IMR-90 (cell line): ENCODE measurements around the gene IFITM10. TPM values are rescaled to one million over a fixed set of nuclear protein-coding genes. Genes with fewer than 3 reads are reported as not detected.

Experiments used
- ATAC-seq: fragments of 200-7000 bp; cut with Tn5 transposase; 2 replicates; pipeline ENCODE4 v1.9.1; 2020; ENCODE audit warnings: low read depth, mild to moderate bottlenecking, moderate library complexity
- BruUV-seq: library from RNA; stranded (reverse); fragments of 400-500 nt; replicated peaks from 2 replicates; lab custom pipeline; 2021; lab: Mats Ljungman, UMichigan
- CTCF ChIA-PET: fragments of 300-600 bp; formaldehyde crosslinking; extraction: SDS; loops from one replicate; lab custom pipeline; 2021; ENCODE audit warnings: antibody characterized with exemption; lab: Yijun Ruan, JAX
- POLR2A ChIA-PET: fragments of 300-600 bp; sonication (Branson Sonifier 250); formaldehyde crosslinking; loops from one replicate; lab custom pipeline; 2022; ENCODE audit warnings: antibody characterized with exemption; ENCODE audit not compliant: unreplicated experiment; lab: Charles Lee
- DNase-seq: peaks from one replicate; pipeline ENCODE4 v3.0.0; 2013
- H2AFZ ChIP-seq: replicated peaks from 2 replicates; pipeline ENCODE3; 2013; ENCODE audit warnings: low read length, mild to moderate bottlenecking; ENCODE audit not compliant: poor library complexity
- H2AK5ac ChIP-seq: 2 replicates; pipeline ENCODE4 v1.6.1; 2013; ENCODE audit warnings: low read depth, low read length, inconsistent platforms
- H2AK9ac ChIP-seq: replicated peaks from 2 replicates; pipeline ENCODE3; 2013; ENCODE audit warnings: mild to moderate bottlenecking, low read depth, low read length, moderate library complexity; ENCODE audit not compliant: poor library complexity
- H2BK120ac ChIP-seq: 2 replicates; pipeline ENCODE4 v1.6.1; 2013; ENCODE audit warnings: low read depth, low read length, inconsistent platforms
- H2BK15ac ChIP-seq: 3 replicates; pipeline ENCODE4 v1.6.1; 2013; ENCODE audit warnings: low read depth, low read length, inconsistent platforms
- H2BK20ac ChIP-seq: 2 replicates; pipeline ENCODE4 v1.6.1; 2013; ENCODE audit warnings: low read depth, mild to moderate bottlenecking, inconsistent platforms, low read length, moderate library complexity
- H2BK5ac ChIP-seq: 2 replicates; pipeline ENCODE4 v1.6.1; 2013; ENCODE audit warnings: mild to moderate bottlenecking, low read depth, low read length, inconsistent platforms; ENCODE audit not compliant: poor library complexity, severe bottlenecking
- H3K14ac ChIP-seq: replicated peaks from 2 replicates; pipeline ENCODE4 v1.6.1; 2013; ENCODE audit warnings: low read depth, low read length, inconsistent platforms
- H3K18ac ChIP-seq: 2 replicates; pipeline ENCODE4 v1.6.1; 2013; ENCODE audit warnings: low read depth, low read length, control low read depth
- H3K23ac ChIP-seq: 2 replicates; pipeline ENCODE4 v1.6.1; 2013; ENCODE audit warnings: low read depth, low read length, inconsistent platforms
- H3K27ac ChIP-seq: 2 replicates; pipeline ENCODE4 v1.5.1; 2013; ENCODE audit warnings: mild to moderate bottlenecking, control low read depth, low read length; ENCODE audit not compliant: insufficient read depth
- H3K27me3 ChIP-seq: 2 replicates; pipeline ENCODE4 v1.6.1; 2013; ENCODE audit warnings: low read length; ENCODE audit not compliant: control insufficient read depth, insufficient read depth
- H3K36me3 ChIP-seq: 2 replicates; pipeline ENCODE4 v1.6.1; 2013; ENCODE audit warnings: low read length, mixed read lengths; ENCODE audit not compliant: control insufficient read depth, insufficient read depth
- H3K4ac ChIP-seq: 2 replicates; pipeline ENCODE4 v1.6.1; 2013; ENCODE audit warnings: low read depth, low read length, inconsistent platforms
- H3K4me1 ChIP-seq: 2 replicates; pipeline ENCODE4 v1.6.1; 2013; ENCODE audit warnings: low read length, mixed read lengths; ENCODE audit not compliant: control insufficient read depth, insufficient read depth
- H3K4me2 ChIP-seq: 2 replicates; pipeline ENCODE4 v1.6.1; 2013; ENCODE audit warnings: low read depth, mild to moderate bottlenecking, control low read depth, low read length, moderate library complexity
- H3K4me3 ChIP-seq: 2 replicates; pipeline ENCODE4 v1.5.1; 2013; ENCODE audit warnings: low read depth, mild to moderate bottlenecking, control low read depth, low read length, moderate library complexity; ENCODE audit not compliant: insufficient read depth
- H3K56ac ChIP-seq: 2 replicates; pipeline ENCODE4 v1.6.1; 2013; ENCODE audit warnings: low read length, inconsistent platforms; ENCODE audit not compliant: insufficient read depth; ENCODE audit errors: extremely low read depth
- H3K79me1 ChIP-seq, 2 experiments: 2 replicates each; pipeline ENCODE4 v1.6.1; 2013; ENCODE audit warnings: low read length in 2 of 2, inconsistent platforms in 1 of 2, low read depth in 1 of 2
- H3K9ac ChIP-seq: 2 replicates; pipeline ENCODE4 v1.6.1; 2013; ENCODE audit warnings: low read depth, low read length, control low read depth
- H3K9me1 ChIP-seq: 2 replicates; pipeline ENCODE4 v1.6.1; 2013; ENCODE audit warnings: low read length, inconsistent platforms; ENCODE audit not compliant: insufficient read depth
- H3K9me3 ChIP-seq: 2 replicates; pipeline ENCODE4 v1.6.1; 2013; ENCODE audit warnings: low read length; ENCODE audit not compliant: control insufficient read depth, insufficient read depth
- H4K20me1 ChIP-seq: 2 replicates; pipeline ENCODE4 v1.6.1; 2013; ENCODE audit warnings: low read length, inconsistent platforms; ENCODE audit not compliant: insufficient read depth
- H4K5ac ChIP-seq: 2 replicates; pipeline ENCODE4 v1.6.1; 2013; ENCODE audit warnings: mild to moderate bottlenecking, low read depth, low read length, control low read depth
- H4K8ac ChIP-seq, 2 experiments: 2 replicates each; pipeline ENCODE4 v1.6.1; 2013; ENCODE audit warnings: low read depth in 2 of 2, low read length in 2 of 2, control low read depth in 1 of 2, inconsistent platforms in 1 of 2
- H4K91ac ChIP-seq: 2 replicates; pipeline ENCODE4 v1.6.1; 2013; ENCODE audit warnings: low read depth, low read length, inconsistent platforms; ENCODE audit not compliant: insufficient read depth
- CEBPB ChIP-seq: IDR thresholded peaks from 2 replicates; pipeline ENCODE4 v1.6.1; 2012; ENCODE audit warnings: low read depth, low read length, improper control_type of control experiment
- FOS ChIP-seq: fragments of 150-350 bp; IDR thresholded peaks from 2 replicates; pipeline ENCODE4 v1.6.1; 2016; ENCODE audit warnings: low read depth, low read length
- NFE2L2 ChIP-seq: fragments of 150-350 bp; IDR thresholded peaks from 2 replicates; pipeline ENCODE4 v1.6.1; 2016; ENCODE audit warnings: low read depth, mild to moderate bottlenecking, low read length
- WGBS, 2 experiments: methylation state at CpG; one replicate each; pipeline versions ENCODE4 v1.1.5 to v1.1.7; 2013; ENCODE audit warnings: missing lambda C conversion rate in 2 of 2; ENCODE audit not compliant: insufficient read length in 1 of 2; ENCODE audit errors: extremely low coverage in 2 of 2; 5-methylcytosine and 5-hydroxymethylcytosine counted together
- dilution Hi-C: fragments of 300-500 bp; cut with HindIII; formaldehyde crosslinking; loops from one replicate; pipeline ENCODE4 v1.14.3; 2018; ENCODE audit warnings: low sequenced_read_pairs; ENCODE audit not compliant: unreplicated experiment
- in situ Hi-C: fragments of 300-500 bp; cut with MboI; formaldehyde crosslinking; loops from 3 replicates; pipeline ENCODE4 v1.14.3; 2019; ENCODE audit warnings: low sequenced_read_pairs, inconsistent platforms, mixed read lengths
- intact Hi-C: fragments of 100-400 bp; cut with micrococcal nuclease; formaldehyde crosslinking; loops from 2 replicates; pipeline ENCODE4 v1.10.0; 2022
- polyA plus RNA-seq, 3 experiments: library from polyadenylated mRNA; depleted of rRNA; stranded (reverse); fragments of >200 nt; gene quantifications; 2 replicates each; pipeline ENCODE4 v1.2.3, GENCODE V29; 2012; ENCODE audit warnings: low replicate concordance in 1 of 3
- total RNA-seq: library from RNA; depleted of rRNA; stranded (reverse); fragments of >200 nt; gene quantifications from 2 replicates; pipeline ENCODE4 v1.2.3, GENCODE V29; 2012

IFITM10 gene
- total and polyA plus RNA-seq, 2 of the 4 experiments (the other 2 are of a cell fraction) = 0.15 to 0.18 TPM

DNA sequence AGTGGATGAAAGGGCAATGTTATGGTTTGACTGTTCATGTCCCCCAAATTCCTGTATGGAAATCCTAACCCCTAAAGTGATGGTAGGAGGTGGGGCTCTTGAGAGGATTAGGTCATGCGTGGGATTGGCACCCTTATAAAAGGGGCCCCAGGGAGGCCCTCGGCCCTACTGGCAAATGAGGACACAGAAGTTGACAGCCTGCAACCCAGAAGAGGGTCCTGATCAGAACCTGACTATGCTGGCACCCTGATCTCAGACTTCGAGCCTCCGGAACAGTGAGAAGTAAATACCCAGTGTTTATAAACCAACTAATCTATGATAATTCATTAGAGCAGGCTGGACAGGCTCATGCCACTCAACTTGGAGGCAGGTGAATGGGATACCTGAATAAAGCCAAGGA, 8.7 kb downstream of the IFITM10 start:
- no peak overlapping the region for H2BK20ac ChIP-seq
- H4K8ac ChIP-seq = no peak overlapping the region
- no peak overlapping the region for H3K4ac ChIP-seq
- no peak overlapping the region for H3K9ac ChIP-seq
- no peak overlapping the region for H3K4me2 ChIP-seq
- H3K14ac ChIP-seq = no peak overlapping the region
- no peak overlapping the region for H2AK5ac ChIP-seq
- H2AK9ac ChIP-seq = no peak overlapping the region
- BruUV-seq = no TSS peak
- no peak overlapping the region for H2BK120ac ChIP-seq
- H3K27me3 ChIP-seq = peaks cover 24% of the 10 kb centered on the region
- CTCF ChIA-PET = no interaction called here
- in situ Hi-C loops (no loop called here), dilution Hi-C loops (no loop called here), intact Hi-C loops (no loop called here)
- no peak overlapping the region for H3K18ac ChIP-seq
- H4K91ac ChIP-seq = no peak overlapping the region
- no CpG with 5 or more reads among the region's 4 CpGs for WGBS, 2 experiments
- H3K9me1 ChIP-seq = 0 out of 2 replicates have a peak, but pooled peaks cover 4% of the 10 kb centered on the region
- no peak overlapping the region for H2BK15ac ChIP-seq
- TF ChIP-seq FOS (no peak), NFE2L2 (no peak), CEBPB (no peak)
- H2BK5ac ChIP-seq = no peak overlapping the region
- no peaks in the 10 kb centered on the region for H3K4me1 ChIP-seq
- POLR2A ChIA-PET = no interaction called here
- peaks cover 10% of the 10 kb centered on the region for H3K9me3 ChIP-seq
- no peak overlapping the region for H3K56ac ChIP-seq
- H3K27ac ChIP-seq = no peak overlapping the region
- no peaks in the 10 kb centered on the region for H4K20me1 ChIP-seq
- H3K79me1 ChIP-seq = no peaks in the 10 kb centered on the region
- H3K4me3 ChIP-seq = no peak overlapping the region
- no peak overlapping the region for H3K23ac ChIP-seq
- ATAC-seq (no peak), DNase-seq (no peak)
- no peak overlapping the region for H4K5ac ChIP-seq
- H3K36me3 ChIP-seq = no peaks in the 10 kb centered on the region
- H2AFZ ChIP-seq = no peak overlapping the region
